K562 (cell line): ENCODE data around the gene SOD1. TPM values are rescaled to one million over a fixed set of nuclear protein-coding genes. Genes with fewer than 3 reads are reported as not detected.

ENCODE experiments used
- ATAC-seq: fragments of 200-7000 bp; cut with Tn5 transposase; 3 replicates; pipeline ENCODE4 v1.9.1; 2020; ENCODE audit warnings: moderate library complexity
- BruUV-seq: library from RNA; stranded (reverse); fragments of 400-500 nt; replicated peaks from 2 replicates; lab custom pipeline; 2021; lab: Mats Ljungman, UMichigan
- CTCF ChIA-PET: fragments of 300-600 bp; formaldehyde crosslinking; extraction: SDS; loops from one replicate; lab custom pipeline; 2021; ENCODE audit warnings: low intra/inter-chr PET ratio; lab: Yijun Ruan, JAX
- POLR2A ChIA-PET: fragments of 300-600, 350-650 bp; sonication (Branson Sonifier 250); formaldehyde crosslinking; extraction: SDS; loops from one replicate; lab custom pipeline; 2021; ENCODE audit warnings: antibody characterized with exemption, inconsistent platforms; lab: Yijun Ruan, JAX
- DNase-seq, 4 experiments: peaks; one replicate each; pipeline versions ENCODE4 v3.0.0 to v3.0.0-alpha.2; 2011 to 2018; ENCODE audit warnings: low spot score in 3 of 4, mixed read lengths in 3 of 4; ENCODE audit errors: extremely low read depth in 1 of 4
- FAIRE-seq: peaks from 2 replicates; lab custom pipeline; 2011; peaks lifted over from hg19 to GRCh38; lab: Jason Lieb, UNC
- H2AFZ ChIP-seq: 2 replicates; pipeline ENCODE4 v1.6.0; 2011; ENCODE audit warnings: low read depth, low read length, control low read depth, inconsistent platforms
- H3K27ac ChIP-seq: fragments of 200-600 bp; 3 replicates; pipeline ENCODE4 v1.8.0; 2011; ENCODE audit warnings: low read depth, mild to moderate bottlenecking, control low read depth, inconsistent platforms, low read length, moderate library complexity, mixed read lengths; ENCODE audit errors: extremely low read depth
- H3K27me3 ChIP-seq, 2 experiments: fragments of 300-600 bp in 1 of 2; 2 replicates in 1 of 2; 3 replicates in 1 of 2; pipeline versions ENCODE4 v1.6.0 to v1.8.0; 2011; ENCODE audit warnings: inconsistent platforms in 2 of 2, low read length in 2 of 2, mild to moderate bottlenecking in 1 of 2, mixed read lengths in 1 of 2, moderate library complexity in 1 of 2; ENCODE audit not compliant: control insufficient read depth in 2 of 2, insufficient read depth in 2 of 2
- H3K36me3 ChIP-seq: fragments of 300-600 bp; 3 replicates; pipeline ENCODE4 v1.8.0; 2011; ENCODE audit warnings: mild to moderate bottlenecking, low read length, inconsistent platforms; ENCODE audit not compliant: control insufficient read depth, insufficient read depth
- H3K4me1 ChIP-seq, 2 experiments: fragments of 200-600 bp in 1 of 2; replicated peaks in 1 of 2; 2 replicates in 1 of 2; 3 replicates in 1 of 2; pipeline versions ENCODE4 v1.5.1 to v1.8.0; 2011; ENCODE audit warnings: inconsistent platforms in 2 of 2, low read length in 2 of 2, mild to moderate bottlenecking in 1 of 2, mixed read lengths in 1 of 2, moderate library complexity in 1 of 2; ENCODE audit not compliant: control insufficient read depth in 2 of 2, insufficient read depth in 2 of 2
- H3K4me2 ChIP-seq: 2 replicates; pipeline ENCODE4 v1.6.1; 2011; ENCODE audit warnings: low read length, control low read depth, inconsistent platforms, mixed read lengths; ENCODE audit not compliant: insufficient read depth
- H3K4me3 ChIP-seq: fragments of 200-600 bp; sonication (generic), shearing (Covaris generic); 2 replicates; pipeline ENCODE4 v1.5.1; 2016; ENCODE audit warnings: control low read depth, inconsistent platforms
- H3K79me2 ChIP-seq: fragments of 200-600 bp; 3 replicates; pipeline ENCODE4 v1.8.0; 2011; ENCODE audit warnings: low read length, inconsistent platforms; ENCODE audit not compliant: control insufficient read depth, insufficient read depth
- H3K9ac ChIP-seq, 2 experiments: 2 replicates each; pipeline versions ENCODE4 v1.6.0 to v1.6.1; 2011; ENCODE audit warnings: low read depth in 2 of 2, low read length in 2 of 2, control low read depth in 1 of 2, inconsistent platforms in 1 of 2, mild to moderate bottlenecking in 1 of 2, mixed read lengths in 1 of 2; ENCODE audit not compliant: insufficient read depth in 1 of 2
- H3K9me1 ChIP-seq: one replicate; pipeline ENCODE4 v1.6.0; 2011; ENCODE audit warnings: inconsistent platforms, mild to moderate bottlenecking, low read length, moderate library complexity; ENCODE audit not compliant: control insufficient read depth, insufficient read depth
- H3K9me3 ChIP-seq: replicated peaks from 2 replicates; pipeline ENCODE4 v1.5.1; 2011; ENCODE audit warnings: low read depth, low read length, inconsistent platforms; ENCODE audit not compliant: control insufficient read depth, insufficient read depth
- H4K20me1 ChIP-seq: replicated peaks from 2 replicates; pipeline ENCODE4 v1.6.1; 2011; ENCODE audit warnings: low read length, inconsistent platforms, mixed read lengths; ENCODE audit not compliant: control insufficient read depth, insufficient read depth
- EGR1 ChIP-seq: fragments of 450-650 bp; conservative IDR thresholded peaks from 2 replicates; pipeline ENCODE4 v1.6.1; 2017; ENCODE audit warnings: mild to moderate bottlenecking
- GATAD2A ChIP-seq: fragments of 450-650 bp; IDR thresholded peaks from 2 replicates; pipeline ENCODE4 v1.6.1; 2017
- HNRNPH1 ChIP-seq: fragments of 200-400 bp; formaldehyde crosslinking; optimal IDR thresholded peaks from 2 replicates; pipeline ENCODE3; 2017; ENCODE audit warnings: low read depth, mild to moderate bottlenecking, low read length, moderate library complexity
- IFI16 ChIP-seq: fragments of 250-450 bp; sonication (Bioruptor Pico); IDR thresholded peaks from 2 replicates; pipeline ENCODE4 v2.1.2; 2022; ENCODE audit warnings: mild to moderate bottlenecking, inconsistent platforms
- RCOR1 ChIP-seq, 2 experiments: IDR thresholded peaks; 2 replicates each; pipeline ENCODE4 v1.6.1; 2012; ENCODE audit warnings: low read depth in 2 of 2, low read length in 2 of 2, borderline replicate concordance in 1 of 2, improper control_type of control experiment in 1 of 2
- STAG1 ChIP-seq: sonication (generic); formaldehyde crosslinking; IDR thresholded peaks from 2 replicates; pipeline ENCODE4 v1.5.0; 2020; ENCODE audit warnings: missing genetic modification reagents, borderline replicate concordance
- TEAD1 ChIP-seq, 2 experiments: fragments of 450-650 bp in 1 of 2; sonication (generic) in 1 of 2; formaldehyde crosslinking; IDR thresholded peaks; 2 replicates each; pipeline versions ENCODE4 v1.4.0 to v1.8.0; 2020 to 2022; ENCODE audit warnings: mild to moderate bottlenecking in 2 of 2, missing genetic modification reagents in 1 of 2
- ZNF311 ChIP-seq: fragments of 250-450 bp; sonication (Bioruptor Pico); IDR thresholded peaks from 2 replicates; pipeline ENCODE4 v1.4.0; 2020; ENCODE audit warnings: mild to moderate bottlenecking, moderate library complexity
- ZNF347 ChIP-seq: fragments of 450-650 bp; formaldehyde crosslinking; IDR thresholded peaks from 2 replicates; pipeline ENCODE4 v1.4.0; 2020; ENCODE audit warnings: low read depth, mild to moderate bottlenecking, moderate library complexity
- ZNF354B ChIP-seq: fragments of 250-450 bp; sonication (Bioruptor Pico); IDR thresholded peaks from 2 replicates; pipeline ENCODE4 v1.4.0; 2020
- ZNF644 ChIP-seq: fragments of 200-800 bp; sonication (Bioruptor generic); IDR thresholded peaks from 2 replicates; pipeline ENCODE4 v1.6.1; 2016; ENCODE audit warnings: low read depth, missing genetic modification characterization, missing compliant biosample characterization
- WGBS: fragments of 100-300 bp; shearing (Covaris generic); methylation state at CpG from one replicate; pipeline ENCODE4 v1.1.6; 2016; ENCODE audit warnings: low coverage, mixed read lengths; ENCODE audit not compliant: insufficient coverage; ENCODE audit errors: missing lambda C conversion rate; 5-methylcytosine and 5-hydroxymethylcytosine counted together
- in situ Hi-C: fragments of 300-500 bp; cut with MboI; formaldehyde crosslinking; loops from 4 replicates; pipeline ENCODE4 v1.15.0; 2018; ENCODE audit warnings: inconsistent platforms, mixed read lengths
- intact Hi-C: fragments of 100-400 bp; cut with micrococcal nuclease; formaldehyde crosslinking; loops from 2 replicates; pipeline ENCODE4 v1.14.2; 2022
- polyA plus RNA-seq, 8 experiments: library from polyadenylated mRNA; depleted of rRNA in 4 of 8; stranded (reverse) in 5 of 8; unstranded in 3 of 8; fragments of >200 nt; fragmentation: Nextera tagmentation in 2 of 8; fragmentation: Illumina TruSeq in 1 of 8; extraction: Ambion mirVana in 2 of 8; extraction: Trizol in 1 of 8; gene quantifications; 2 replicates each; pipeline versions ENCODE4 v1.2.1 to v1.2.3, GENCODE V29; 2011 to 2014; ENCODE audit warnings: inconsistent platforms in 1 of 8, missing spikeins in 1 of 8
- total RNA-seq, 7 experiments: library from RNA; depleted of rRNA in 6 of 7; stranded (reverse); fragments of >200 nt in 6 of 7; fragmentation: Illumina TruSeq in 2 of 7; extraction: Trizol in 2 of 7; gene quantifications; 2 replicates each; pipeline versions ENCODE4 v1.2.1 to v1.2.3, GENCODE V29; 2011 to 2021; ENCODE audit warnings: low replicate concordance in 1 of 7
- TF ChIP-seq, protein P1 (sequence below): IDR thresholded peaks from 2 replicates; pipeline ENCODE4 v1.6.1; 2011; ENCODE audit warnings: borderline replicate concordance, low read depth, mild to moderate bottlenecking, moderate library complexity, low read length; ENCODE audit not compliant: insufficient read depth, poor library complexity, severe bottlenecking
- TF ChIP-seq, protein P2 (sequence below): sonication (generic); formaldehyde crosslinking; IDR thresholded peaks from 2 replicates; pipeline ENCODE4 v1.5.0; 2020; ENCODE audit warnings: missing genetic modification reagents

SOD1 gene
- total and polyA plus RNA-seq, 9 of the 15 experiments (the other 6 are each of a cell fraction or from before 2014, with no cell fraction given), result 452 to 1,409 (median 633) TPM

DNA sequence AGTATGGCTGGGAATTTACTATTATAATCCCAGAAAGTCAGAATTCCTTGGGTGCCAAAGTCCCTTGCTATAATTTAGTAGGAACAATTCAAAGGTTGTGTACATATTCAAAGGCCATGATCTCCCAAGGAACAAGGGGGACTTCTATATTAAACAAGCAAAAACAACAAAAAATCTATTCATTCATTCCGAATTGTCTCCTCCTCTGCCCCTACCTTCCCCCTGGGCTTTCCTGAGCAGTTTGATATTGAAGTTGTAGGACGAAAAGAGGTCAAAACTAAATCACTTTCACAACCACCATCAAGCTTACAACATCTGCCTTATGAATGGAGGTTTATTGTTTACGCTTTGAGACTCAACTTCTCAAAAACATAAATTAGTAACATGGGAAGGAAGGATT, 35.3 kb upstream of the SOD1 start:
- Histone ChIP-seq H4K20me1 (no peaks in the 10 kb centered on the region), H3K9me1 (no peaks in the 10 kb centered on the region), H3K4me1 (no peaks in the 10 kb centered on the region), H3K4me2 (no peak overlapping the region), H3K27ac (no peak overlapping the region), H3K79me2 (no peaks in the 10 kb centered on the region), H3K36me3 (no peaks in the 10 kb centered on the region), H2AFZ (no peak overlapping the region), H3K9me3 (no peaks in the 10 kb centered on the region; the same call in 1 of the 2 replicates), H3K27me3 (peaks cover 24 to 34% of the 10 kb centered on the region in 2 experiments), H3K4me3 (no peak overlapping the region), H3K9ac (no peak overlapping the region)
- TF ChIP-seq ZNF347 (no peak), TEAD1 (CRISPR knock-in tag; IDR thresholded peaks at IDR 0.05) (no peak), EGR1 (no peak), IFI16 (CRISPR knock-in tag) (no peak), ZNF311 (no peak), ZNF644 (tag) (no peak), GATAD2A (no peak)
- BruUV-seq, result no TSS peak
- in situ Hi-C loops, result no loop called here
- no peak for ATAC-seq
- intact Hi-C loops, result loop anchor here (10.0 kb wide), 1 partner anchor 241 kb away; no protein-coding TSS in a partner anchor
- FAIRE-seq, result no peak
- 5% methylated on average over 3 of the region's 3 CpGs for WGBS
- ChIA-PET CTCF (no interaction called here), POLR2A (no interaction called here)
- no peak for DNase-seq

DNA sequence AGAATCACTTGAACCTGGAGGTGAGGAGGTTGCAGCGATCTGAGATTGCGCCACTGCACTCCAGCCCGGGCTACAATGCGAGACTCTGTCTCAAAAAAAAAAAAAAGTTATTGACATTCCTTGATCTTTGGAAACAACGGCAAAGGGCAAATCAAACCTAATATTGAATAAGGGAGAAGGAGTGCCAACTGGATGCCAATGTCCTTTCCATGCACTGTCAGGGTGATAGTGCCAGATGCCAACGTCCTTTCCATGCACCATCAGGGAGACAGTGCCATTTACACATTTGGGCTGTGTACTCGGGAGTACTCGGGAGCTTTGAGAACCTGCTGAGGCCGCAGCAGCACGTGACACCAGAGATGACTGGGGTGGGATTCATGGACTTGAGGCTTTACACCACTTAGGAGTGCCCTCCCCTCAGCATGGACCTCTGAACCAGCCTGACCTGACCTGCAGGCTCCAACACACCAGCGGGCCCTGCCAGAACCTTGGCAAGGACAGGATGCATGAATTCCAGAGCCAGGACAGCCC, 34.5 kb upstream of the SOD1 start:
- ATAC-seq (no peak), FAIRE-seq (no peak), DNase-seq (no peak)
- WGBS, result 14% methylated on average over 11 of the region's 11 CpGs
- POLR2A ChIA-PET, result no interaction called here
- intact Hi-C loops (loop anchor here (10.0 kb wide), 1 partner anchor 240 kb away; no protein-coding TSS in a partner anchor), in situ Hi-C loops (no loop called here)
- Histone ChIP-seq H3K4me3 (no peak overlapping the region), H3K27ac (no peak overlapping the region), H3K9me1 (no peaks in the 10 kb centered on the region), H3K36me3 (no peaks in the 10 kb centered on the region), H3K4me1 (no peaks in the 10 kb centered on the region), H3K27me3 (peaks cover 32 to 41% of the 10 kb centered on the region in 2 experiments), H3K9ac (no peak overlapping the region), H3K4me2 (no peak overlapping the region), H4K20me1 (no peaks in the 10 kb centered on the region), H3K9me3 (no peaks in the 10 kb centered on the region; the same call in 1 of the 2 replicates), H3K79me2 (no peaks in the 10 kb centered on the region), H2AFZ (no peak overlapping the region)
- CTCF ChIA-PET, result no interaction called here
- no TSS peak for BruUV-seq
- no peak for TF ChIP-seq ZNF354B (CRISPR knock-in tag)
- no peak for TF ChIP-seq RCOR1 (IDR thresholded peaks at IDR 0.05; ENCODE audit: borderline replicate concordance in 1 of 2, low read depth in 2 of 2, low read length in 2 of 2)
- no peak for TF ChIP-seq STAG1 (CRISPR knock-in tag)
- TF ChIP-seq HNRNPH1, result no peak
- TF ChIP-seq, protein P1, sequence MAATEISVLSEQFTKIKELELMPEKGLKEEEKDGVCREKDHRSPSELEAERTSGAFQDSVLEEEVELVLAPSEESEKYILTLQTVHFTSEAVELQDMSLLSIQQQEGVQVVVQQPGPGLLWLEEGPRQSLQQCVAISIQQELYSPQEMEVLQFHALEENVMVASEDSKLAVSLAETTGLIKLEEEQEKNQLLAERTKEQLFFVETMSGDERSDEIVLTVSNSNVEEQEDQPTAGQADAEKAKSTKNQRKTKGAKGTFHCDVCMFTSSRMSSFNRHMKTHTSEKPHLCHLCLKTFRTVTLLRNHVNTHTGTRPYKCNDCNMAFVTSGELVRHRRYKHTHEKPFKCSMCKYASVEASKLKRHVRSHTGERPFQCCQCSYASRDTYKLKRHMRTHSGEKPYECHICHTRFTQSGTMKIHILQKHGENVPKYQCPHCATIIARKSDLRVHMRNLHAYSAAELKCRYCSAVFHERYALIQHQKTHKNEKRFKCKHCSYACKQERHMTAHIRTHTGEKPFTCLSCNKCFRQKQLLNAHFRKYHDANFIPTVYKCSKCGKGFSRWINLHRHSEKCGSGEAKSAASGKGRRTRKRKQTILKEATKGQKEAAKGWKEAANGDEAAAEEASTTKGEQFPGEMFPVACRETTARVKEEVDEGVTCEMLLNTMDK, result no peak
- TF ChIP-seq, protein P2, sequence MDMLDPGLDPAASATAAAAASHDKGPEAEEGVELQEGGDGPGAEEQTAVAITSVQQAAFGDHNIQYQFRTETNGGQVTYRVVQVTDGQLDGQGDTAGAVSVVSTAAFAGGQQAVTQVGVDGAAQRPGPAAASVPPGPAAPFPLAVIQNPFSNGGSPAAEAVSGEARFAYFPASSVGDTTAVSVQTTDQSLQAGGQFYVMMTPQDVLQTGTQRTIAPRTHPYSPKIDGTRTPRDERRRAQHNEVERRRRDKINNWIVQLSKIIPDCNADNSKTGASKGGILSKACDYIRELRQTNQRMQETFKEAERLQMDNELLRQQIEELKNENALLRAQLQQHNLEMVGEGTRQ (CRISPR knock-in tag), result 0 out of 2 replicates have a peak, but pooled peaks have one; percentile 1
